HG03520 (cell line): Measurements from ENCODE around the gene PLEKHO1.

Experiments
- ATAC-seq: cut with Tn5 transposase; IDR thresholded peaks from one replicate; pipeline ENCODE4 v1.9.1; 2021; ENCODE audit warnings: mild to moderate bottlenecking, moderate library complexity; ENCODE audit not compliant: unreplicated experiment

PLEKHO1 gene

DNA sequence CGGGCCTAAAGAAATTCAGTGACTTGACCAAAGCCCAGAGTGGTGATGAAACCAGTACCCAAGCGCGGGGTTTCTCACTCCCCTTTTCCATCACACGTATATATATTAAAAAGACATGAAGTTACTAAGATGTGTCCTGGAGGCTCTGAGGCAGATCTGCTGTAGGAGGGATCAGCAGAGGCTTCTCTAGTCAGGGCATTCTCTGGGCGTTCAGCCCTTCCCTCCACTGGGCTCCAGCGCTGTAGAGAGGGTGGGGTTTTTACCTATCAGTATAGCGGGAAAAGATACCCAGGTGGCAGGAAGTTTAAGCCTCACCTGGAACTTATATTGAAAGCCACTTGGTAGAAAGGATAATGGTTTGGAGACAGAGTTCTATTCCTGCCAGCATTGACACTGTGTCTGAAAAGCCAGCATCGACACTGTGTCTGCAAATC lies 862 bp upstream of the PLEKHO1 start:
- no peak for ATAC-seq

- no peak for ATAC-seq
These were observed 661 bp downstream of the PLEKHO1 start for GRCh38 chr1:150150133-150151021.

DNA sequence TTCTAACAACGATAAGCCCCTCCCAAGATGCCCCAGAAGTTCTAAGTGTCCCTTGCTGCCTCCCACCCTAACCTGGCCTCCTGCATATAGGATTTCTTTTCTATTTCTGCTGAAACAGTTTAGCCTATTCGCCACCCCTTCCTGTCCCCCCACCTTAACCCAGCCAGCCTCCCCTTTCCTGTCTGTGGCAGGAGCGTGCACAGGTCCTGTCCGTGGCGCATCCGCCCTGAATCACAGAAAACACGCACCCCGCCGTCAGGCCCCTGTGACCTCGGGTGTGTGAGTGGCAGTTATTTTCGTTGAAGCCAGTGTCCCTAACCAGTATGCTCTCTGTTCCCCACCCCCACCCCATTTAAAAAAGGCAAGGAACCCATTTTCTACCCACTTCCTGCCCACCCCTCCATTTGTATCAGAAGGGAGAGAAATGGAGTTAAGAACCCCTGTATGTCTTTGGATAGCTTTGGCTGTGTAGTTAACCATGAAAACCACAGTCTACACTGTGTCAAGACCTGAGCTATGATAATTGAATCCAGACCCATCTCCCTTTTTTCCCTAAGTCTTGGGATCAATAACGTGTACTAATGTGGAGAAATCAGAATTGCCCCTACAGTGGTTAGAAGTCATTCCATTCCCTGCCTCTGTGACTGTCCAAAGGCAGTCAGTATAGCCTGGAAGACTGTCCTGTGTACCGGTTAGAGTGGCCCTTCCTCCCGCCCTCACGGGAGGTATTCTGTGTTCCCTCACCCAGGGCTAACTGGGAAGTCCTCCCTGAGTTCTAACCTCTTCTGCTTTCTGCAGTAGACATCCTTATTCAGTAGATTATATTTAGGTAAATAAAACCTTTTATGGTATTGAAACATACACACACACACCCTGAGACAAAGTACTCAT lies 1.8 kb downstream of the PLEKHO1 start:
- ATAC-seq = no peak

GRCh38 chr1:150152182-150152536 lies 2.4 kb downstream of the PLEKHO1 start:
- ATAC-seq = no peak

DNA sequence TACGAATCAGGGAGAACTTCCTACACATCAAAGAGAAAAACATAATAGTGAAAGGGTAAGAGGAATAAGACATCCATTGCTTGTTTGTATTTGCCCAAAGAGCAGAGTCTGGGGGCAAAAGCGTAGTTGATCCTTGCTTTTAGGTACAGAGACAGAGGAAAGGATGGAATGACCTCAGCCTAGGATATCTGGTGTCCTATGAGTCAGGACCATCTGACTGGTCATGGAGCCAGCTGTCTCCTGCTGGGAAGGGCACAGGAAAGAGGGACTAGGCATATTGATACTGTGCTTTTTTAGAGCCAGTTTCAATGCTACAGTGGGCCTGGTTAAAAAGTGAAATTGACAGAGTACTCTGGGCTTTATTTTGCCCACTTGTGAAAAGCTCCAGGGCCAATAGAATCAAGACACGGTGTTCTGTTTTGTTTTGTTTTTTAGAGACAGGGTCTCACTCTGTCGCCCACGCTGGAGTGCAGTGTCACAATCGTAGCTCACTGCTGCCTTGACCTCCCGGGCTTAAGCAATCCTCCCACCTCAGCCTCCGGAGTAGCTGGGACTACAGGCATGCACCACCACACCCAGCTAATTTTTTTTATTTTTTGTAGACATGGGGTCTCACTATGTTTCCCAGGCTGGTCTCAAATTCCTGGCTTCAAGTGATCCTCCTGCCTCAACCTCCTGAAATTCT lies 3.2 kb downstream of the PLEKHO1 start:
- ATAC-seq = no peak

- no peak for ATAC-seq
These were observed 4.4 kb downstream of the PLEKHO1 start for GRCh38 chr1:150154143-150154542.

GRCh38 chr1:150155413-150156071 lies 5.8 kb downstream of the PLEKHO1 start:
- no peak for ATAC-seq

GRCh38 chr1:150156868-150157603 lies 7.3 kb downstream of the PLEKHO1 start:
- ATAC-seq = no peak

DNA sequence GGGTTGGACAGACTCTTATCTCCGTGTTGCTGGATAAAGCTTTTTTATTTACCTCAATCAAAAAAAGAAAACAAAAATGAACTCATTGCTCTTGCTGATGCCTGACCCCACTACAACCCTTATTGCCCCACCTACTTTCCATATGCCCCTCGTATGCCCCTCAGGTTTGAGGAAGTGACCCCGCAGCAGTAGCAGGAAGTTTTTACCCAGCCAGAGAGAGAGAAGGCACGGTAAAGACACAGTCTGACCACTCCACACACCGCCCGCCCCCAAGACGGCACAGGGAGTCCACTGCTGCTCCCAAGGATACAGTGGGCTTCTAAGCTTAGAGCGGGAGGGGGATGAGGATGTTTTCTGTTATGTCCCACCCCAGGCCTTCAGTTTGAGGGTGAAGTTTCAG lies 9.8 kb downstream of the PLEKHO1 start:
- no peak for ATAC-seq

- ATAC-seq = no peak
These were observed 11.4 kb downstream of the PLEKHO1 start for GRCh38 chr1:150160964-150161621.

- no peak for ATAC-seq
These were observed 12.2 kb downstream of the PLEKHO1 start for GRCh38 chr1:150161747-150162581.

- ATAC-seq = no peak
These were observed 12.8 kb downstream of the PLEKHO1 start for GRCh38 chr1:150162582-150162861.

DNA sequence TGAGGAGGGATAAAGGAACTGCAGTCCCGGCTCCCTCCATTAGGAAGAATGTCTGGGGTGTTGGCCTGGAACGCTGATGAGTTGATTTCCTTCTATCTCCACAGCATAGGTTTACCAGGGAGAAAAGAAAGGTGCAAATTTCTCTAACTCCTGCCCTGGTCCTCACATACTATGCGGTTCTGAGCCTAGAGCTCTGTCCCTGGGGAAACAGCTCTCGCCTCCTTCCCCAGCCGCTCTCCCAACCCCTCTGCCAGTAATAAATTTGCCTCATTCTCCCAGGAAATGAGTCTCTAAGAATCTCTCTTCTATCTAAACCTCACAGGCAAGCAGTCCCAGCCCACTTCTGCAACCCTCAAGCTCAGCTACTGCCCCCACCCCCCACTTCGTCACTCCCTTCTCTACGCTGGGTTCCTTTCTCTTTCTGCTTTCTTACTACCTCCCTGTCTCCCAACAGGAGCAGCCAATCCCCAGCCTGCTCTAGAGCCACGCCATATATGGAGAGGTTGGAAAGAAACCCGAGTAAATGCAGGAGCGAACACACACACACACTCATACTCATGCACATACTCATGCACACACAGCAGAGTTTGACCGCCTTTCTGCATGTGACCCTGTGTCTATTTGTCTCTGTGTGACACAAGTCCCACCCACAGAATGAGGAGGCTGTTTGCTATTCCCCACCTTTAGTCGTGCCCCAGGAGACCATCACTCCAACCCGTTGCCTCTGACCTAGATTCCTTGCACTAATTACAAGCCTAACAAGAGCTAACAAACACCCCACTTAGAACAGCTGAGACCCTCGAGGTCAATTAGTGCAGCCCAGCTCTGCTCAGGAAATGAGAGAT lies 13.4 kb downstream of the PLEKHO1 start:
- peak; percentile 34 for ATAC-seq

GRCh38 chr1:150164224-150164623 lies 14.5 kb downstream of the PLEKHO1 start:
- ATAC-seq = no peak

GRCh38 chr1:150164779-150165178 lies 15.1 kb downstream of the PLEKHO1 start:
- no peak for ATAC-seq

DNA sequence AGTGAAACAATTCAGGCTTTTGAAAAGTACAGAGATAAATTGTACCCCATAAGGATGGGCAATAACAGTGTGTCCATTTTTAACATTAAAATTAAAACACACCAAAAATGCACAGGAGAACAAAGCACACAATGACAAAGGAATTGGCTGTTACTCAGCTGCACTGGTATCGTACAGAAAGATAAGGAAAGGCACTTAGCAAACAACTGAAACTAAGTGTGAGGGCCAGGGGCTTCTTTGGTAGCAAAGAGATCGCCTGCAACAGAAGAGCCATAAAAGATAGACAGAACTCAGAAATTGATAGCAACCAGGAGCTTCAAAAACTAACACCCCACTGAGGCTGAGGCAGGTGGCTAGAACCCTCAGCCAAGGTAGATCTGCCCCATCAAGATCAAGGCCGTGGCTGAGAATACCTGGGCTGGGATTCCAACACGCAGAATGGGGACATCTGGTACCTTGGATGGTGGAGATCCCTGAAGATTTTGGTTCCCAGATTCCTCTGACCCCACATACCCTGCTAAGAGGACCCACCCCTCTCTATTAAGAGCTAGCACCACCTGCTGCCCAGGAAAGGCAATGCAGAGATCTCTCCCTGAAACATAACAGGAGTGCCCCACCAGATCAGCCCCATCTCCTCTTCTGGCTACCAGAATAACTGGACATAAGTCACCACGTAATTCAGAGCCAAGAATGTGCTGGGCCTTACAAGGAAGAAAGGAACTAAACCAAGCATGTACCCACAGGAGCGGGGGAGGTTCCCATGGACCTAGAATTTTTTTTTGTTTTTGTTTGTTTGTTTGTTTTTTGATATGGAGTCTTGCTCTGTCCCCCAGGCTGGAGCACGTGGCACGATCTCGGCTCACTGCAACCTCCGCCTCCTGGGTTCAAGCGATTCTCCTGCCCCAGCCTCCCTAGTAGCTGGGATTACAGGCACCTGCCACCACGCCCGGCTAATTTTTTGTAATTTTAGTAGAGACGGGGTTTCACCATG lies 16.2 kb downstream of the PLEKHO1 start:
- no peak for ATAC-seq
